ENCODE data around the gene BCAS3.

- no peak for TF ChIP-seq CTCF (IDR thresholded peaks at IDR 0.05)
- TF ChIP-seq POLR2AphosphoS5 (IDR thresholded peaks at IDR 0.05) = no peak
- no peak for TF ChIP-seq EP300 (IDR thresholded peaks at IDR 0.05)
- no peak for TF ChIP-seq POLR2A (IDR thresholded peaks at IDR 0.05)
Measured at GRCh38 chr17:60790205-60790604, 112.6 kb downstream of the BCAS3 start.
